ENCODE measurements around the gene OR7C1. TPM values are rescaled to one million over a fixed set of nuclear protein-coding genes. Genes with fewer than 3 reads are reported as not detected.
"Not testable (repeated sequence)": the region's sequence is repeated elsewhere in the genome, so short reads cannot be mapped to it uniquely, and the experiment has no call there.

Gene OR7C1
- total RNA-seq, 1 experiment from 2014 or later: not detected

GRCh38 chr19:14768001-14768400 lies 67.0 kb downstream of the OR7C1 start:
- TF ChIP-seq CTCF (conservative IDR thresholded peaks at IDR 0.05) (no peak), EZH2 (IDR thresholded peaks at IDR 0.05; ENCODE audit: low read depth) (no peak)
- H3K27ac ChIP-seq: no peak overlapping the region
- no peaks in the 10 kb centered on the region for H3K9me2 ChIP-seq (ENCODE audit: insufficient read depth)
- H4K20me1 ChIP-seq (ENCODE audit: insufficient read depth): no peaks in the 10 kb centered on the region
- intact Hi-C loops (cut with micrococcal nuclease; ENCODE audit: unreplicated experiment): no loop called here
- no peak overlapping the region for H3K4me3 ChIP-seq
- POLR2A ChIA-PET (ENCODE audit: unreplicated experiment): no interaction called here
- no peaks in the 10 kb centered on the region for H3K79me2 ChIP-seq (ENCODE audit: low read depth)
- no peaks in the 10 kb centered on the region for H3K27me3 ChIP-seq (ENCODE audit: insufficient read depth, low read depth)
- no peaks in the 10 kb centered on the region; the same call in 1 of the 2 replicates for H3F3A ChIP-seq (ENCODE audit: insufficient read depth, low read depth)
- no TSS peak for BruUV-seq (replicated peaks)
- no peak overlapping the region for H2AFZ ChIP-seq
- no peaks in the 10 kb centered on the region for H3K36me3 ChIP-seq (ENCODE audit: low read depth)
- no peaks in the 10 kb centered on the region for H3K4me1 ChIP-seq (replicated peaks; ENCODE audit: insufficient read depth)
- no peak for DNase-seq
- H3K4me2 ChIP-seq: no peak overlapping the region
- no peaks in the 10 kb centered on the region for H3K9me3 ChIP-seq (ENCODE audit: insufficient read depth, low read depth)
- CTCF ChIA-PET: no interaction called here

- no peak overlapping the region for H3K27ac ChIP-seq
- CTCF ChIA-PET: no interaction called here
- intact Hi-C loops (cut with micrococcal nuclease; ENCODE audit: unreplicated experiment): no loop called here
Measured at GRCh38 chr19:14767466-14767971, 67.5 kb downstream of the OR7C1 start.

GRCh38 chr19:14765841-14766240 lies 69.1 kb downstream of the OR7C1 start:
- DNase-seq; intact Hi-C loops (cut with micrococcal nuclease; ENCODE audit: unreplicated experiment); H3K79me2 ChIP-seq (ENCODE audit: low read depth); H4K20me1 ChIP-seq (ENCODE audit: insufficient read depth); H2AFZ ChIP-seq; H3K36me3 ChIP-seq (ENCODE audit: low read depth); H3K27ac ChIP-seq; H3K4me1 ChIP-seq (replicated peaks; ENCODE audit: insufficient read depth); BruUV-seq (replicated peaks); H3K4me2 ChIP-seq; H3F3A ChIP-seq (ENCODE audit: insufficient read depth, low read depth); CTCF ChIA-PET; H3K4me3 ChIP-seq; H3K9me3 ChIP-seq (ENCODE audit: insufficient read depth, low read depth); H3K27me3 ChIP-seq (ENCODE audit: insufficient read depth, low read depth); POLR2A ChIA-PET (ENCODE audit: unreplicated experiment); H3K9me2 ChIP-seq (ENCODE audit: insufficient read depth): not testable (repeated sequence)

More at GRCh38 chr19:14767466-14767971, 67.5 kb downstream of the OR7C1 start:
- Histone ChIP-seq H3K27me3 (ENCODE audit: insufficient read depth, low read depth) (no peaks in the 10 kb centered on the region), H3K79me2 (ENCODE audit: low read depth) (no peaks in the 10 kb centered on the region), H2AFZ (no peak overlapping the region), H4K20me1 (ENCODE audit: insufficient read depth) (no peaks in the 10 kb centered on the region), H3K4me1 (replicated peaks; ENCODE audit: insufficient read depth) (no peaks in the 10 kb centered on the region), H3K9me3 (ENCODE audit: insufficient read depth, low read depth) (no peaks in the 10 kb centered on the region), H3K36me3 (ENCODE audit: low read depth) (no peaks in the 10 kb centered on the region), H3F3A (ENCODE audit: insufficient read depth, low read depth) (no peaks in the 10 kb centered on the region; the same call in 1 of the 2 replicates), H3K4me3 (no peak overlapping the region), H3K4me2 (no peak overlapping the region), H3K9me2 (ENCODE audit: insufficient read depth) (no peaks in the 10 kb centered on the region)
- BruUV-seq (replicated peaks): no TSS peak
- DNase-seq: no peak
- POLR2A ChIA-PET (ENCODE audit: unreplicated experiment): no interaction called here
- TF ChIP-seq EZH2 (IDR thresholded peaks at IDR 0.05; ENCODE audit: low read depth) (no peak), CTCF (conservative IDR thresholded peaks at IDR 0.05) (no peak)

GRCh38 chr19:14765403-14765802 lies 69.6 kb downstream of the OR7C1 start:
- DNase-seq; BruUV-seq (replicated peaks); H3K27ac ChIP-seq; H4K20me1 ChIP-seq (ENCODE audit: insufficient read depth); H3K79me2 ChIP-seq (ENCODE audit: low read depth); CTCF ChIA-PET; H3K4me2 ChIP-seq; H3K4me3 ChIP-seq; H3K9me3 ChIP-seq (ENCODE audit: insufficient read depth, low read depth); H3F3A ChIP-seq (ENCODE audit: insufficient read depth, low read depth); H3K36me3 ChIP-seq (ENCODE audit: low read depth); H3K4me1 ChIP-seq (replicated peaks; ENCODE audit: insufficient read depth); H3K9me2 ChIP-seq (ENCODE audit: insufficient read depth); intact Hi-C loops (cut with micrococcal nuclease; ENCODE audit: unreplicated experiment); POLR2A ChIA-PET (ENCODE audit: unreplicated experiment); H3K27me3 ChIP-seq (ENCODE audit: insufficient read depth, low read depth); H2AFZ ChIP-seq: not testable (repeated sequence)

All from PC-9 (cell line).